HG03575 (cell line): ENCODE measurements around the gene PRSS12.

ENCODE experiments used
- ATAC-seq: cut with Tn5 transposase; IDR thresholded peaks from one replicate; pipeline ENCODE4 v1.9.1; 2021; ENCODE audit not compliant: unreplicated experiment, insufficient number of reproducible peaks, low FRiP score; ENCODE audit errors: extremely low read depth

The PRSS12 gene

DNA sequence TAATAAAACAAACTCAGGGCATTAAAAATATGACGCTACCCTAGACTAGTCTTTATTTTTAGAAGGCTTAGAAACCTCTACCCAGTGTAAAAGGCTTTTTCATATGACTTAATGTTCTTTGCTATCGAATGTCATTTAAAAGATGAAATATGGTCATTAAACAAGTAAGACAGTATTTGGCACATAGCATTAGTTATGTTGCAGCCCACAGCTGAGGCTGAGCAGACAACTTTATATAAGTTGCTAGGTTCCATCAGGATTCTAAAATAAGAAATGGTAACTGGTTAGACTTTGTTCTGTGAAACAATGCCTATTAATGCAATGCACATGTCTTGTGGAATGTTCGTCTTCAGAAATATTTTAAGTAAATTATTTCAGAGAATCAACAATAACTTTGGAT, 10.4 kb upstream of the PRSS12 start:
- ATAC-seq, result no peak

DNA sequence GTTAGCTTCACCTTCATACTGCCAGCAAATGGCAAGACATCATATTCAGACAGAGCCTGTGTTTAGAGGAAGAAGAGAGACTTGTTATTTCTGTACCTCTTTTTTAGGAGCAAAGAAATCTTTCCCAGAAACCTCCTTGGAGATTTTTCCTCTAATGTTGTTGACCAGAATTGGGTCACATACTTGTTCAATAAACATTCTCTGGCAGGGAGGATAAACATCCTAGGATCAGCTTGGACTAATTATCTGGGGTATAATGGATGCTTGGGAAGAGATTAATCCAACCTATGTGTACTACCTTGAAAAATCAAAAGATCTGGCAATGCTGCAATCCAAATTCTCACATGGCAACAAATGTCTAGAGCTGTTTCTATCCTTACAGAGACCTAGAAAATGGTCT, 8.4 kb upstream of the PRSS12 start:
- no peak for ATAC-seq

DNA sequence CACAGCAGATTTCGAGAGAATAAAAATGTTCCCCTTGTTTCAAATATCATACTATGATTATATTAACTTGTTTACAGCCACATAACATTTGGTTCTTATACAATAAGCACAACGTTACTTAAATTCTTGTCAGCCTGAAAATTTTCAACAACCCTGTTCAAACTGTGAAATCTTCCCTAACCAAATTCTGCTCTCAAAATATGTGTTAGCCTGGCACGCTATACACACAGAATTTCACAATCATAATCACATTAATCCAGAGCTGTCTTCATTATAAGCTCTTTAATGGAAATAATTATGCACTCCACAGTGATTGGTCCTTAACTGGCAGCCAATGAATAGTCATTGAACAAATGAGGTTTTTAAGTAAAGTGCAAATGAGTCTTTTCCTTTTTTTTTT, 7.3 kb upstream of the PRSS12 start:
- no peak for ATAC-seq

DNA sequence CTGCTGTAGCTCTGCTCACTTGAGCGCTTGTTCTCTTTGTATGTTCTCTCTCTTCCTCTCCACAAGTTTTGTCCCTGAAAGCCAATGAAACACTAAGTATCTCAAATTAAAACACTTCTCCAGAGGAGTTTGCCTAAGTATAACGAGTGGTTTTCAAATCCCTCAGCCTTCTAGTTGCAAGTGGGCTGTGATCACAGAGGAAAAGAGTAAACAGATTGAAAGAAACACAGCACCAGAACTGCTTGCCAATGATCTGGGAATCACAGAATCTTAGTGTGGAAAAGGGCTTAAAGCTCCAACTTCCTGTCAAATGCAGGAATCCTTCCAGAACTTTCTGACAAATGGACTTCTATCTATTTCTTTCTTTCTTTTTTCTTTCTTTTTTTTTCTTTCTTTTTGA, 4.8 kb upstream of the PRSS12 start:
- no peak for ATAC-seq

DNA sequence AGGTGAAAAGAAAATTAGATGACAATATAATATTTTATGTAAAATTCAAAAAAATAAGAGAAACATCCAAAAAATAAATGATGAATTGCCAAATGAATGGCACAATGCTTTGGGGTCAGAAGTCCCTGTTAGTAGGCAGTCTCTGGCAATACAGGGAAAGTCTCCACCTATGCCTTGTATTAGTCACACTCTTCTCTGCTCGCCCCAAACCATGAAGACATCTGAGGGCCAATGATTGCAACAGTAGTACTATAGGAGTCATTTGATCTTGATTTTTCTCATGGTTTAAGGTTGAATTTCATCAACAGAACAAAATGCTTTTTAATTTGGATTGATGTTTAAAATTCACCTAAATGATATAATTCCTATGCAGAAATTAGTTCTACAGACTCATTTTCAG, 3.9 kb upstream of the PRSS12 start:
- no peak for ATAC-seq

DNA sequence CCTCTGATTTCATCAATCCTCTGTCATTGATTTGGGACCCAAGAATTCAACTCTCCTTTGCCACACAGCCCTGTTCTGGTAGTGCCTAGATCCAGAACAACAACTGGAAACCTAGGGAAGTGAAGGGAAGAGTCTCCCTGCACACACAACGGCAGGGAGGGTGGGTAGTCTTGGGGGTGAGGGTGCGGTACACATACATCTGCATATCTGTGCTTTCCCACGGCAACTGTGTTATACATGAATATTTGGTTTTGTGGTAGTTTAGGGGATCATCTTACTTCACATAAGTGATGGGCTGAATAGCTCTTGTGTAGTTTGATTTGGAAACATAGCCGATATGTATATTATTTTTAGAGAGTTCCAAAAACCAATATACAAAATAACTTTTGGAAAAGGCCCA, 3.3 kb upstream of the PRSS12 start:
- ATAC-seq, result no peak

DNA sequence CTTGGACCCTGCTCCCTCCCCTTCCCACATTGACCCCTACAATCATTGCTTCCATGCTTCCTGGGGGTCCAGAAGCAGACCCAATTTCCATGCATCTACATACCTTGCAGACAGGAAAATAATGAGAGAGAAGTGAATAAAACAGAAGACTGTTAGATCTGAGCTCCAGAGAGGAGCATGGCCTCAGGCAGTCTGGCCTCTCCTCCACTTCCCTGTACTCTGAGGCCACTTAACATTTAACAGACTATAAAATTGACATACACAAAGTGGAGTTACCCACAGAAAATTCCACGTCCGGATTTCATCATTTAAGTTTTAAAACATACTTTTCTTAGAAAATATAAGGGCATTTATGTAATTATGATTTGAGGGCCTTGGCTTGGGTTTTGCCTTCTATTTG, 2.1 kb upstream of the PRSS12 start:
- ATAC-seq, result no peak

DNA sequence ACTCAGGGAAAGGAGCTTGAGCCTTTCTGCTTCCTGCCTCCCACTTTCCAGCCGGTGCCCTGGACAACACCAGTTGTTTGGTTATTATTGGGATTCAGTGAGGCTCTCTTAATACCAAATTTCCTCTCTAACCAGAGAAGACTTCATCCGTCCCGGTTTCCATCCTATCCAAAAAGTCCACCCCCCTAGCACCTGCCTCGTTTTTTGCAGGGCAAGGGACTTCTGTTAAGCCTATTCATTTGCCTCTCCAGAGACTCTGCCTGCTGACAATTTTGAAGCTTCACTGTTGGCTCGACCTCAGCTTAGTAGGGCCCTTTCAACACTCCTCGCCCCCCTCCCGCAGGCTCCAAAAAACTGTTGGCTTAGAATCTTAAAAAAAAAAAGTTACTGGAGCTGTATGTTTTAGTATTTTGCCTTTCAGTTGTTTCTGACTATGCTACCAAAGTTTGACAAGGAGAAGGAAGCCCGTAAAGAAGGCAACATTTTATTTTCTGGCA, 779 bp upstream of the PRSS12 start:
- no peak for ATAC-seq

DNA sequence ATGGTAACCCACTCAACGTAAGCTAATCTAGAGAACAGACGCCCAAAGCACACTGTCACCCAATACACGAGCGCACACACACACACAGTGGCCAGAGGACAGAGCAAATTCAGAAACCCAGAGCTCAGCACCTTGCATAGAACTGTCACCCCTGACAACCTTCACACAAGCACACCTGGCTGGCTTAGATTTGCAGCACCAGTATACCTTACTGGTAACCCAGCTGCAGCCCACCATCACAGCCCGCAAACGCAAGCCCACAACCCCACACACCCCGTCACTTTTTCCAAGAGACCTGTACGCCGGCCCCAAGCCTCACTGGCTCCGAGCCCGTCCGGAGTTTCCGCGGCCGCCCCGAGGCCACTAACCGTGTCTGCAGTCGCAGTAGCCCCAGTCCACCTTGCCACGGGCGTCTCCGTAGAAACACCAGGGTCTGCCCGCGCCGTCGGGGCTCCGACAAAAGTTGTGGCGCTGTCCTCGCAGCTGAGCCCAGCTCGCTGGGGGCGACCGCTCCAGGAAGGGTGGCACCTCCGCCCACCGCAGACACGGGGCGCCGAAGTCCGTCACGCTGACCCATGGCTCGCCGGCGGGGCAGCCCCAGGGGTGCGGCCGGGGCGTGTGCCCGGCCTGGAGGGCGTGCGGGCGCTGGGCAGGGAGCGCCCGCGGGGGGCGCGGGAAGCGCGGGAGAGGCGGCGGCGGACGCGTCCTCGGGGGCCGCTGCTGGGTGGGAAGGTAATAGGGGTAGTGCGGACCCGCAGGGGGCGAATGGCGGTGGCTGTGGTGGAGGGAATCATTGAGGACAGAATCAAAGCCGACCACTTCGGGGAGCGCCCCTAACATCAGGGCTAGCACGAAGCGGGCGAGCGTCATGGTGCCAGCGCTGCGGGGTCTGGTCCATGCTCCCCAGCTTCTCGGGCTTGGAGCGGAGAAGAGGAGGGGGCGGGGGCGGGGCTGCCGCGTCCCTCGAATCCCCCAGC, 664 bp downstream of the PRSS12 start:
- no peak for ATAC-seq

DNA sequence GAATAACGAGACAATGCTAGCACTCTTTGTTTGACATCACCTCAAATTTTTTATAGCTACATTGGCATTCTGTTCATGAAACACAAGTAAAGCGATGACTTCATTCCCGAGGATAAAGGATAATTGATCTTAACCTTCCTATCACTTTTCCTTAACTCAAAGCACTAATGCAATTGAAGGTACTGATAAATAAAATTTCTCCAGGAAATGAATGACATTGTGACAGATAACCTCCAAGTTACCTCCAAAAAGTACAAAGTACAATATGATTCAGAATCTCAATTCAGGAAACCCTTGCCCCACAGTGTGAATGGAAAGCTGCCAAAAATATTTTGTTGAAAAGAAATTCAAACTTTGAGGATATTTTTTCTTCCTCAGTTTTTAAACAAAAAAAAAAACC, 1.8 kb downstream of the PRSS12 start:
- ATAC-seq, result no peak

DNA sequence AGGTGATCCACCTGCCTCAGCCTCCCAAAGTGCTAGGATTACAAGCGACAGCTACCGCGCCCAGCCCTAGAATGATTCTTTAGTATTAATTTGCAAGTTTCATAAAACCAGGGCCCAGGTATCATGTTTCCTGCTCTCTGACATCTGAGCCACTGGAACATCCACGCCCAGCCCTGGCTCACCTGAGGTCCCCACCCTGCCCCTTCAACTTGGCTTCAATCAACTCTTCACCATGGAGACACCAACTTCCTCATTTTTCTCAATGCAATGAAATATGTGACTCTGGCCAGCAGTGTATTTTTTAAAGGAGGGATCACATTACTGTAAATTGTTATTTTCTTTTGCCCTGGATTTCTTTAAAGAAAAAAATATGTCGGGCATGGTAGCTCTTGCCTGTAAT, 3.9 kb downstream of the PRSS12 start:
- ATAC-seq, result no peak

DNA sequence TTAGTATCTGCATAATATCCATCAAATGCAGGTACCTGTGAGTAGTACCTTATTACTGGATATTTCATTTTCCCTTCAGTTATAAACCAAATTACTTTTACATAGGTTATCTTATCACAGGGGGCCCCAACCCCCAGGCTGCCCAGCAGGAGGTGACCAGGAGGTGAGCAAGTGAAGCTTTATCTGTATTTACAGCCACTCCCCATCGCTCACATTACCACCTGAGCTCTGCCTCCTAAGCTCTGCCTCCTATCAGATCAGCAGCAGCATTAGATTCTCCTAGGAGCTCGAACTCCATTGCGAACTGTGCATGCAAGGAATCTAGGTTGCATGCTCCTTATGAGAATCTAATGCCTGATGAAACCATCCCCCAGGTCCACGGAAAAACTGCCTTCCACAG, 6.3 kb downstream of the PRSS12 start:
- no peak for ATAC-seq

DNA sequence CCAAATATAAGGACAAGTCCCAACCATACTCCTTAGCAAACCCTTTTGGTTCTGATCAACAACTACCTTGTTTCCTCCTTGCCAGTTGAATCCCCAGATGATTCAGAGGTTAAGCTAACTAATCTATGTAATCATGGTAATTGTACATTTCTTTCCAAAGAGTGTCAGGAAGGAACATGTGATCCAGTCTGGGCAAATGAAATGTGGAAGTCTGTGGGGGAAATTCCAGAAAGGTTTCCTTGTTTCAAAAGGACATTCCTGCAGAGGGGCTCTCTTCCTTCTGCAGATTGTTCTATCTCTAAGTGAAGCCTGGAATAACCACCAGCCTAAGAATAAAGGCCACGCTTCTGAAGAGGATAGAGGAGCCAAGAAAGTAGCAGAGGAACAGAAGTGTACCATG, 7.0 kb downstream of the PRSS12 start:
- ATAC-seq, result no peak

DNA sequence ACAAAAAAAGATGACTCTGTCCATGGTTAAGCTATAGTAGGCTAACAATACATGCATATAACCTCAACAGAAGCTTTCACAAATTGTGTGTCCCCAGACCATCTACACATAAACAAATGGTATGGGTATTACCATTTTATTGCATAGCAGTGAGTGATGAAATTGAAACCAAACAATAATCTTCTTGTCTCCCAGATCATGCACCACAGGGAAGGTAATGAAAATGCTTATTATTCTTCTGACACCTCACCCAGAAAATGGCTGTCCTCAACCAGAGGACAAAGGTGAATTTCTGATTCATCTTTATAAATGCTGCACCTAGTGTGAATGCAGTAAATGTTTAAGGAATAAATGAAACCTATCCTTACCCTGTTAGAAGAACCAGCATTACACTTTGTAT, 8.0 kb downstream of the PRSS12 start:
- ATAC-seq, result no peak

DNA sequence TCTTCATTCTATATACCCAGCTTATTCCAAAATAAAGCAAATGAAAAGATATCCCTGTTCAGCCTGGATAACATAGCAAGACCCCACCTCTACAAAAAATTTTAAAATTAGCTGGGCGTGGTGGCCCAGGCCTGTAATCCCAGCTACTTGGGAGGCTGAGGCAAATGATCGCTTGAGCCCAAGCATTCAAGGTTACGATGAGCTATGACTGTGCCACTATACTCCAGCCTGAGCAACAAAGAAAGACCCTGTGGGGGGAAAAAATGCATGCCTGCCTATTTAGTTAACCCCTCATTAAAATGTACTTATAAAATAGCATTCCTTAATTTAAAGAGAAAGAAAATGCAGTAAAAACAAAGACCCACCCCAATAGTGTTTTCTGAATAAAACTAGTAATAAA, 9.3 kb downstream of the PRSS12 start:
- ATAC-seq, result no peak

DNA sequence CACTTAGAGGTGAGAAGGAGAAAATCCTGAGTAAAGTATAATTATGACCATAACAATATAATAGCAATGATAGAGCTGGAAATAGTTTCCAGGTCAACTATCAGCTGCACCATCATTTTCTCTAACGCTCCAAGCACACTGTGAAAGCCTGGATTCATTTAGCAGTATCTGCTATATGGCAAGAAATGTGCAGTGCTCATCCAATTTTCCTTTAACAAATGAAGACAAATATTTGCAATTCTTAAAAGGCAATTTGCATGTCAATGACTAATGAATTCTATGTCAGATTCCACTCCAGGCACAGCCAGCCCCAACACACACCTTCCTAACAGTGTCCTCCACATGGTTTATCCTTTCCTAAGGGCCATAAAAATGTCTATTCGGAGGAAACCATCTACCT, 12.7 kb downstream of the PRSS12 start:
- no peak for ATAC-seq

DNA sequence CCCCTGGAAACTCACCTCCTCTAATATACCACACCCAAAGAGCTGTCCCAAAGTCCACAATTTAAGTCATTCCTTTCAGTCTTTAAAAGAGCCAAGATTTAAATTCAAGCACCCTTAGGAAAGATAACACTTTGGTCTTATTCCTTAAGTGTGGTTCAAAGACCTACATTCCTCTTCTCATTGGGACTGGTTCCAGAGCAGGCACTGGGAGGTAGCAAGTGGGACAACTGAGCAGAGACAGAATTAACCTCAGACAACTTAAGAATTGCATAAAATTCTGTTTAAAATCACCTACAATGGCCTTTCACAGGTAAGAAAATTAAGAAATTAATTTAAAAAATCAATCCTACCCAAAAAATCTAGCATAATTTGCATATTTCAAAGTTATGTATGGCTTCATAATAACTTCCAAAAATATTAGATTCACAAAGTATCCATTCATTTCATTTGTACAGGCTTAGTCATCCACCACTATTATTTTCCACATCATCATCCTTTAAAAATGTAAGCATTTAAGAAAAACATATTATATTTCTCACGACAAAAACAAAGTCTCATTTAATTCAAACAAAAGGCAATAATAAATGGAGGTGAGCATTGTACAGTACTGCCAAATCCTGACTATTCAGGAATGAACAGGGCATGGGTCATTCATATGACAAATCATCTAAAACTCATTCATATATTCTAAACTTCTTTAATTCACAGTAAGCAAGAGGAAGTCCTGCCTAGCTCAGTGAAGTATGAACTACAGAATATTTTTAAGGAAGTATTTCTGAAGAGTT, 13.6 kb downstream of the PRSS12 start:
- ATAC-seq, result no peak

DNA sequence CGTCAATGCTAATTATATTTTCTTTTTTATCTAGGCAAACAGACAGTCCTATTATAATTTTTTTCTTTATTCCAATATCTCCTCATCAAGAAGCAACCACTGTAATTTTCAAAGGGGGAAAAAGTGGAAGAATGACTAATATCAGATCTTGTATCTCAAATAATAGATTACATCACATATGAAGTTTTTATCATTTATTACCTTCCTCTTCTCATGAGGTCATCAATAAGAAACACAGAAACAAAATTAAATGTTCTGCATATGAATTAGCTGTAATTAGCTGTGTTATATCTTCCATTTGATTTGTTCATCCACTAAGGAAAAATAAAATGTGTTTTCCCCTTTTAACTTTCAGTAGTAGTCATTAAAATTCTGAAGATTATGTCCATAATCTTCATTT, 14.3 kb downstream of the PRSS12 start:
- ATAC-seq, result no peak

DNA sequence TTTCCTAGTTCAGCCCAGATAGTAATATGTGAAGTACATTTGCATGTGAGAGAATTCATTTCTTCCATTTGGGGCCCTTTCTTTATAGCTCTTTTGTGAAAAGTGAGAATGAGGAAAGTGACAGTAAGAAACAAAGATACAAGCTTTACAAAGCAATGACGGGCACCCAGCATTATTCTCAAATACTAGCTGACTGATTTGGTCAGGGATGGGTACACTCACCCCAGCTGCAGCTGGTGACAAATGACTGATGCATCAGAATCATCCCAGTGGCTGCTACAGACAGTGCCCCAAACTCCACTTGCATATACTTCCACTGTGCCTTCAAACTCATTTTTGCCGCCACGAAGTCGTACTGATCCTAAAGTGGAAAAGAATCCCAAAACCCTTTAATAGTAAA, 14.8 kb downstream of the PRSS12 start:
- no peak for ATAC-seq

DNA sequence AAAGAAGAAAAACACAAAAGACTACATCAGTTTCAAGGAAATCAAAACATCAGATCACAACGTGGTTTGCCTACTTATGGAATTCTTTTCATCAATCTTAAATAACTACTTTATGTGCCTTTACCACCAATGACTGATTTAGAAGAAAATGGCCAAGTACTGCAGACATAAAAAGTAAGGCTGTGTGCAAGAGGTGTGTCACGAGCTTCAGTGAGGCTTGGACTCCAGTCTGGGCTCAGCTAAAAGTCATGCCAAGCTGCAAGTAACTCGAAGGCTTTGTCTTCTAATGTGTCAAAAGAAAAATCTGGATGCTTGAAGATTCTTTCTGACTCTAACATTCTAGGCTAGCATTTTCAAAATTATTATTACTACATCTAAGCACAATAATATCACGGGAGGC, 17.0 kb downstream of the PRSS12 start:
- ATAC-seq, result no peak
